Measurements from ENCODE around the gene TIGIT.

TIGIT gene

DNA sequence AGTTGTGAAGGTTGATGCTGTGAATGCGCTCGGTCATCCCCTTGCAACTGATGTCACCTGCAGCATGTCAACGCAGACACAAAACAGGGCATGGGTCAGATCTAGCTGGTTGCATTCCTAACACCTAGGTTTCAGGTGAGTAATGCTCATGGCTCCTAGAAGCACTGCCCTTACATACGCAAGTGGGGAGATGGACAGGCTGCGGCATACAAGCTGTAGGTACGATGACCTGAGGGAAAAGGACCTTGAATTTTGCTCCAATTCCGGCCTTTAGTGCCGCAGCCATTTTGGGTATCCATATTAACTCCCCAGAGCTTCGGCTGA is 58.0 kb downstream of the TIGIT start:
- no peak for TF ChIP-seq ZNF274 (IDR thresholded peaks at IDR 0.05; ENCODE audit: low read depth, low read length)
- no peak overlapping the region for H3K4me3 ChIP-seq (ENCODE audit: low read length)

DNA sequence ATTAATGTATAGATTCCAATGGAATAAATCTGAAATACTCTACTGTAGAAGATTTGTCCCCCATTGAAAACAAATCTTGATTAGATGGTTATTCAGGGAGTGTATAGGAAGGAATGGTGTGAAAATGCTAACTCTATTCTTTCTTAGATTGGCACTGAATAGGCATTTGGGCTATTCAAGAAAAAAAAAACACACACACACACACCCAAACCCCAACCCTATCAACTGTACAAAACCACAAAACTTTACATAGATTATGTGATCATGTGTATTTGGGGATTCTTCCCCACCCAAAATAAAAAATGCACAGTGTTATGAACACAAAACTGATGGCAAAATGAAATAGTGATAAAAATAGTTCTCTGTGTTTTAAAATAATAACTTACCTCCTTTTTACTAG is 61.8 kb downstream of the TIGIT start:
- no peak overlapping the region for H3K4me3 ChIP-seq (ENCODE audit: low read length)
- TF ChIP-seq ZNF274 (IDR thresholded peaks at IDR 0.05; ENCODE audit: low read depth, low read length): no peak

DNA sequence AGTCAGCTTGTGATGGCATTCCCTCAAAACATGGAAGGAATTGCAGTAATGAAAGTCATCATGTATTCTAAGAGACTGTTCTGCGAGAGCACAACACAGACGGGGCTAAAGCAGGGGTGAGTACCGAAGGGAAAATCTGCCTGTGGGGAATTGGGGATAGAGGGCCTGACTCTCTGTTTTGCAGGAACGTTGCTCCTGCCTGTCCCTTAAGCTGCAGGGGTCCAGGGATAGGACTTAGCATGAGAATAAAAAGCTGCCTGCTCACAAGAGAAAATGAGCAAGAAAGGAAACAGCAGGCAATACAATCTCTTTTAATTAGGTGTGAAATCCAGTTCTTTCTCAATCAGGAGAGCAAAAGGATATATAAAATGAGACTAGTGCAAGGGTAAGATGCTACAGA is 62.2 kb downstream of the TIGIT start:
- TF ChIP-seq ZNF274 (IDR thresholded peaks at IDR 0.05; ENCODE audit: low read depth, low read length): no peak
- H3K4me3 ChIP-seq (ENCODE audit: low read length): no peak overlapping the region

DNA sequence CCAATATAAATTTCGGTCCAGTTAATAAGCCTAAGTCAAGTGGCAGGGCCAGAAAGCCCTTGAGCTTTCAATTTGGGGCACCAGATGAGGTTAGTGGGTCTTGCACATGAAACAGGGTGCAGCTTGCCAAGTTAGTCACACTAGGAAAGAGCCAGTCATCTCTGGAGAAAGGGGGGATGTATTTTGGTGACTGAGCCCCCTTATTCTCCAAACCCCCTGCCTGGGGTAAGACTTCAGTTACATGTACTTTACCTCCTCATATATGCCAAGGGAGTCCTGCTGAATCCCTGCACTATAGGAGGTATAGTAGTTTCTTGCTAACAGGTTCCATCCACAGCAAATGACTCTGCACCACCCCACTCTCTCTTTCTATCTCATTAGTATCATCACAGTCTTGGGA is 62.7 kb downstream of the TIGIT start:
- TF ChIP-seq ZNF274 (IDR thresholded peaks at IDR 0.05; ENCODE audit: low read depth, low read length): no peak
- H3K4me3 ChIP-seq (ENCODE audit: low read length): no peak overlapping the region

Data from GM08714 (cell line).